ENCODE measurements around the gene PUDP.
A peak's percentile ranks its signal among the peaks of the same experiment; 100 is the strongest.

GRCh38 chrX:7068939-7069367 is 79.0 kb downstream of the PUDP start:
- TF ChIP-seq POLR2A (IDR thresholded peaks at IDR 0.05), result no peak
- peak in 1 of 3 donors; percentile 31 for TF ChIP-seq CTCF (IDR thresholded peaks at IDR 0.05)
